Endothelial cell (in vitro differentiated cells): ENCODE measurements around the gene RBP5. TPM values are rescaled to one million over a fixed set of nuclear protein-coding genes. Genes with fewer than 3 reads are reported as not detected.

ENCODE experiments used
- DNase-seq: peaks from one replicate; pipeline ENCODE4 v3.0.0; 2021; ENCODE audit warnings: low spot score
- H3K27ac Mint-ChIP-seq: one replicate; pipeline ENCODE4 v1.8.0; 2021; ENCODE audit warnings: mixed read lengths, inconsistent platforms; ENCODE audit not compliant: unreplicated experiment
- H3K27me3 Mint-ChIP-seq: one replicate; pipeline ENCODE4 v1.8.0; 2021; ENCODE audit warnings: mild to moderate bottlenecking, moderate library complexity, mixed read lengths, inconsistent platforms; ENCODE audit not compliant: unreplicated experiment
- H3K36me3 Mint-ChIP-seq: one replicate; pipeline ENCODE4 v1.8.0; 2021; ENCODE audit warnings: mild to moderate bottlenecking, low read depth, mixed read lengths, inconsistent platforms; ENCODE audit not compliant: unreplicated experiment
- H3K4me1 Mint-ChIP-seq: one replicate; pipeline ENCODE4 v1.8.0; 2021; ENCODE audit warnings: mild to moderate bottlenecking, mixed read lengths, inconsistent platforms; ENCODE audit not compliant: unreplicated experiment
- H3K4me3 Mint-ChIP-seq: one replicate; pipeline ENCODE4 v1.8.0; 2021; ENCODE audit warnings: mild to moderate bottlenecking, mixed read lengths, inconsistent platforms; ENCODE audit not compliant: unreplicated experiment
- H3K9me3 Mint-ChIP-seq: one replicate; pipeline ENCODE4 v1.8.0; 2021; ENCODE audit warnings: mixed read lengths, inconsistent platforms; ENCODE audit not compliant: unreplicated experiment
- CTCF ChIP-seq: fragments of 200-600 bp; sonication (generic); IDR thresholded peaks from one replicate; pipeline ENCODE4 v1.5.0; 2021; ENCODE audit warnings: antibody characterized with exemption; ENCODE audit not compliant: unreplicated experiment
- total RNA-seq: library from RNA; stranded (reverse); fragmentation: NEBNext Ultra II Directional; extraction: Animal tissue kit (Norgen Biotek cat#: 25700); gene quantifications from one replicate; pipeline ENCODE4 v1.2.1, GENCODE V29; 2021; ENCODE audit not compliant: unreplicated experiment

The RBP5 gene
- total RNA-seq, 1 donor from 2014 or later = 1.0 TPM

DNA sequence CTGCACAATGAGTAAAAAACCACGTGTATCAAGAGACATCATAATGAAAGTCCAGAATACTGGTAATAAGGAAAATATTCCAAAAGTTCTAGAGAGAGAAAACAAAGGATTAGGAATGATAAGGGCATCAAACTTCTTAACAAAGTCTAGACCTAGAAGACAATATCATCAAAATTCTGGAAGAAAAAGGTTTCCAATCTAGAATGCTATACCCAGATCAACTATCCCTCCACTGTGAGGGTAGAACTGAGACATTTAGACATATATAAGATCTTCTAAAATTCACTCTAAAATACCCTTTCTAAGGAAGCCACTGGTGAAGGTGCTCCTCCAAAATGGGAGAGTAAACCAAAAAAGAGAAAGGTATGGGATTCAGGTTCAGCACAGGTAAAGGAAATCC, 22.6 kb downstream of the RBP5 start:
- Mint-ChIP-seq H3K27ac (no peak overlapping the region), H3K27me3 (peaks cover 1% of the 10 kb centered on the region), H3K36me3 (peaks cover 28% of the 10 kb centered on the region), H3K9me3 (no peaks in the 10 kb centered on the region), H3K4me3 (no peak overlapping the region), H3K4me1 (peaks cover 17% of the 10 kb centered on the region)
- DNase-seq = no peak
- TF ChIP-seq CTCF = no peak

DNA sequence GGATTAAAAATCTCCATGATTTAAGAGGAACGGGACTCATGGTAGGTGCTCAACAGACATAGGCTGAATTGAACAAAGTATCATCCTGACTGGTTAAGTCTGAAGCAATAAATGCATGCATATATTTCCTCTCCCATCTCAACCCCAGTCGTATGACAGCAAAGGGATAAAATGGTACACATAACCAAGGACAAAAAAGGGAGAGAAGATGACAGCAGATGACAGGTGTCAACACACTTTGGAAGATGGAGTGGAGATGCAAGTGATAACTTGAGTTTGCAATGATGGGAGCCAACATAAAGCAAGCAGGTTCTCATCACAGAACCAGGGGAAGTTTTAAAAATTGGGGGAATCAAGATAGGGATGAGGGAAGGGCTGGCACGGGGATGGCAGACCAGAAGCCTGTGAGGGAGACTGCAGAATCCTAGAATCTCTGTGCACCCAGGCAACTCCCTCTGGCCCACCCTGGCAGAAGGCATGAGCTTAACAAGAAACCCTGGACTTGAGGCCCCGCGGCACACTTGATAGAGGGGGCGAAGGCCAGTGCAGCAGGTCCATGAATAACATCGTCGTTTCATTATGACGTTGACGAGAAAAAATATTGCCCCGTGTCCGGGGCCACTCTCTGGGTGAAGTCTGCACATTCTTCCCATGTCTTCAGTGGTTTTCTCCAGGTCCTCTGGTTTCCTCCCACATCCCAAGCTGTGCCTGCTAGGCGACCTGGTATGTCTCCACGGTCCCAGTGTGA, 24.7 kb downstream of the RBP5 start:
- Mint-ChIP-seq H3K4me3 (no peak overlapping the region), H3K36me3 (peaks cover 28% of the 10 kb centered on the region), H3K4me1 (peaks cover 14% of the 10 kb centered on the region), H3K9me3 (no peaks in the 10 kb centered on the region), H3K27ac (no peak overlapping the region), H3K27me3 (peaks cover 1% of the 10 kb centered on the region)
- no peak for DNase-seq
- no peak for TF ChIP-seq CTCF

DNA sequence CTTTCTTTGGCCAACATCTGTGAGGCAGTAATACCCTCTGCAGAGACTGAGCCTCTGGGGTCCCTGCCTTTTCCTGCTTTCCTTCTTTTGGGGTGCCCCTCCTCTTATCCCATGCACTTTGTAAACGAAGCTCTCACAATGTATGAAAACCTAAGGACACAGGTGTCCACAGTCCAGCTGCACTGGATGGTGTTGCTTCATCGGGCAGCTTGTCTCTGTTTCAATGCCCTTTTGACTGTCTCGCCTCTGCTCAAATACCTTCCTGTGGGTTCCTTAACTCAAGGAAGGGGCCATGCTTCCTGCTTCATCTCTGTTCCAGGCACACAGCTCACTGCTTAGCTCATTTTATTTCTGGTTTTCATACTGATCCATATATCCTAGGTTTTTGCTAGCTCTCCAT, 26.1 kb downstream of the RBP5 start:
- H3K27ac Mint-ChIP-seq = no peak overlapping the region

DNA sequence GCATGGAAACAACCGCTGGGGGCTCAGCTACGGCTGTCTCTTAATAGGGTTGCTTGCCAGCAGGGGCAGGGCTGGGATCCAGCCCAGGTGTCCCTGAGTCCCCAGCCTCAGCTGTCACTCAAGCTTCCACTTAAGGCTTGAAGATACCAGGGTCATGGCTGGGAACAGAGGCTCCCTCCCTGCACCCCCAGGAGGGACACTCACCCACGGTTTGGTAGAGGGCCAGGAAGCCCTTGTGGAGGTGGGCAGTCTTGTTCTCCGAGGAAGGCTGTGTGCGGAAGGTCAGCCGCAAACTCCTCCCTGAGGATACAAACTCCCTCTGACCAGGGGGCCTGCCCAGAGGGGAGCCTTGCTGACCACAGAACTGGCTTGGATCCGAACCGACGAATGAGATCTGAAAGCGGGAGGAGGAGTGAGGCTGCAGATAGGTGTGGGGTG, 27.0 kb downstream of the RBP5 start:
- Mint-ChIP-seq H3K4me1 (peaks cover 10% of the 10 kb centered on the region), H3K27ac (no peak overlapping the region), H3K36me3 (peaks cover 28% of the 10 kb centered on the region), H3K27me3 (peaks cover 1% of the 10 kb centered on the region), H3K9me3 (no peaks in the 10 kb centered on the region), H3K4me3 (no peak overlapping the region)
- DNase-seq = no peak
- no peak for TF ChIP-seq CTCF

More for the DNA sequence above, 26.1 kb downstream of the RBP5 start:
- Mint-ChIP-seq H3K4me1 (peaks cover 10% of the 10 kb centered on the region), H3K9me3 (no peaks in the 10 kb centered on the region), H3K4me3 (no peak overlapping the region), H3K36me3 (peaks cover 28% of the 10 kb centered on the region), H3K27me3 (peaks cover 1% of the 10 kb centered on the region)
- TF ChIP-seq CTCF = no peak
- DNase-seq = no peak

- Mint-ChIP-seq H3K27me3 (peaks cover 1% of the 10 kb centered on the region), H3K9me3 (no peaks in the 10 kb centered on the region), H3K4me1 (peaks cover 10% of the 10 kb centered on the region), H3K27ac (no peak overlapping the region), H3K36me3 (peaks cover 28% of the 10 kb centered on the region), H3K4me3 (no peak overlapping the region)
- DNase-seq = no peak
- no peak for TF ChIP-seq CTCF
Measured at GRCh38 chr12:7101047-7101693, 27.5 kb downstream of the RBP5 start.
